IMR-90 (cell line): Measurements from ENCODE around the gene GSTM1. TPM values are rescaled to one million over a fixed set of nuclear protein-coding genes. Genes with fewer than 3 reads are reported as not detected.

Experiments
- ATAC-seq: fragments of 200-7000 bp; cut with Tn5 transposase; 2 replicates; pipeline ENCODE4 v1.9.1; 2020; ENCODE audit warnings: low read depth, mild to moderate bottlenecking, moderate library complexity
- BruUV-seq: library from RNA; stranded (reverse); fragments of 400-500 nt; replicated peaks from 2 replicates; lab custom pipeline; 2021; lab: Mats Ljungman, UMichigan
- CTCF ChIA-PET: fragments of 300-600 bp; formaldehyde crosslinking; extraction: SDS; loops from one replicate; lab custom pipeline; 2021; ENCODE audit warnings: antibody characterized with exemption; lab: Yijun Ruan, JAX
- POLR2A ChIA-PET: fragments of 300-600 bp; sonication (Branson Sonifier 250); formaldehyde crosslinking; loops from one replicate; lab custom pipeline; 2022; ENCODE audit warnings: antibody characterized with exemption; ENCODE audit not compliant: unreplicated experiment; lab: Charles Lee
- DNase-seq: peaks from one replicate; pipeline ENCODE4 v3.0.0; 2013
- H2AFZ ChIP-seq: replicated peaks from 2 replicates; pipeline ENCODE3; 2013; ENCODE audit warnings: low read length, mild to moderate bottlenecking; ENCODE audit not compliant: poor library complexity
- H2AK5ac ChIP-seq: 2 replicates; pipeline ENCODE4 v1.6.1; 2013; ENCODE audit warnings: low read depth, low read length, inconsistent platforms
- H2AK9ac ChIP-seq: replicated peaks from 2 replicates; pipeline ENCODE3; 2013; ENCODE audit warnings: mild to moderate bottlenecking, low read depth, low read length, moderate library complexity; ENCODE audit not compliant: poor library complexity
- H2BK120ac ChIP-seq: 2 replicates; pipeline ENCODE4 v1.6.1; 2013; ENCODE audit warnings: low read depth, low read length, inconsistent platforms
- H2BK15ac ChIP-seq: 3 replicates; pipeline ENCODE4 v1.6.1; 2013; ENCODE audit warnings: low read depth, low read length, inconsistent platforms
- H2BK20ac ChIP-seq: 2 replicates; pipeline ENCODE4 v1.6.1; 2013; ENCODE audit warnings: low read depth, mild to moderate bottlenecking, inconsistent platforms, low read length, moderate library complexity
- H2BK5ac ChIP-seq: 2 replicates; pipeline ENCODE4 v1.6.1; 2013; ENCODE audit warnings: mild to moderate bottlenecking, low read depth, low read length, inconsistent platforms; ENCODE audit not compliant: poor library complexity, severe bottlenecking
- H3K14ac ChIP-seq: replicated peaks from 2 replicates; pipeline ENCODE4 v1.6.1; 2013; ENCODE audit warnings: low read depth, low read length, inconsistent platforms
- H3K18ac ChIP-seq: 2 replicates; pipeline ENCODE4 v1.6.1; 2013; ENCODE audit warnings: low read depth, low read length, control low read depth
- H3K23ac ChIP-seq: 2 replicates; pipeline ENCODE4 v1.6.1; 2013; ENCODE audit warnings: low read depth, low read length, inconsistent platforms
- H3K27ac ChIP-seq: 2 replicates; pipeline ENCODE4 v1.5.1; 2013; ENCODE audit warnings: mild to moderate bottlenecking, control low read depth, low read length; ENCODE audit not compliant: insufficient read depth
- H3K27me3 ChIP-seq: 2 replicates; pipeline ENCODE4 v1.6.1; 2013; ENCODE audit warnings: low read length; ENCODE audit not compliant: control insufficient read depth, insufficient read depth
- H3K36me3 ChIP-seq: 2 replicates; pipeline ENCODE4 v1.6.1; 2013; ENCODE audit warnings: low read length, mixed read lengths; ENCODE audit not compliant: control insufficient read depth, insufficient read depth
- H3K4ac ChIP-seq: 2 replicates; pipeline ENCODE4 v1.6.1; 2013; ENCODE audit warnings: low read depth, low read length, inconsistent platforms
- H3K4me1 ChIP-seq: 2 replicates; pipeline ENCODE4 v1.6.1; 2013; ENCODE audit warnings: low read length, mixed read lengths; ENCODE audit not compliant: control insufficient read depth, insufficient read depth
- H3K4me2 ChIP-seq: 2 replicates; pipeline ENCODE4 v1.6.1; 2013; ENCODE audit warnings: low read depth, mild to moderate bottlenecking, control low read depth, low read length, moderate library complexity
- H3K4me3 ChIP-seq: 2 replicates; pipeline ENCODE4 v1.5.1; 2013; ENCODE audit warnings: low read depth, mild to moderate bottlenecking, control low read depth, low read length, moderate library complexity; ENCODE audit not compliant: insufficient read depth
- H3K56ac ChIP-seq: 2 replicates; pipeline ENCODE4 v1.6.1; 2013; ENCODE audit warnings: low read length, inconsistent platforms; ENCODE audit not compliant: insufficient read depth; ENCODE audit errors: extremely low read depth
- H3K79me1 ChIP-seq, 2 experiments: 2 replicates each; pipeline ENCODE4 v1.6.1; 2013; ENCODE audit warnings: low read length in 2 of 2, inconsistent platforms in 1 of 2, low read depth in 1 of 2
- H3K9ac ChIP-seq: 2 replicates; pipeline ENCODE4 v1.6.1; 2013; ENCODE audit warnings: low read depth, low read length, control low read depth
- H3K9me1 ChIP-seq: 2 replicates; pipeline ENCODE4 v1.6.1; 2013; ENCODE audit warnings: low read length, inconsistent platforms; ENCODE audit not compliant: insufficient read depth
- H3K9me3 ChIP-seq: 2 replicates; pipeline ENCODE4 v1.6.1; 2013; ENCODE audit warnings: low read length; ENCODE audit not compliant: control insufficient read depth, insufficient read depth
- H4K20me1 ChIP-seq: 2 replicates; pipeline ENCODE4 v1.6.1; 2013; ENCODE audit warnings: low read length, inconsistent platforms; ENCODE audit not compliant: insufficient read depth
- H4K5ac ChIP-seq: 2 replicates; pipeline ENCODE4 v1.6.1; 2013; ENCODE audit warnings: mild to moderate bottlenecking, low read depth, low read length, control low read depth
- H4K8ac ChIP-seq, 2 experiments: 2 replicates each; pipeline ENCODE4 v1.6.1; 2013; ENCODE audit warnings: low read depth in 2 of 2, low read length in 2 of 2, control low read depth in 1 of 2, inconsistent platforms in 1 of 2
- H4K91ac ChIP-seq: 2 replicates; pipeline ENCODE4 v1.6.1; 2013; ENCODE audit warnings: low read depth, low read length, inconsistent platforms; ENCODE audit not compliant: insufficient read depth
- BHLHE40 ChIP-seq: fragments of 150-350 bp; IDR thresholded peaks from 2 replicates; pipeline ENCODE4 v1.6.1; 2016; ENCODE audit warnings: mild to moderate bottlenecking, low read depth, low read length
- CEBPB ChIP-seq: IDR thresholded peaks from 2 replicates; pipeline ENCODE4 v1.6.1; 2012; ENCODE audit warnings: low read depth, low read length, improper control_type of control experiment
- CHD1 ChIP-seq: IDR thresholded peaks from 2 replicates; pipeline ENCODE4 v1.6.1; 2012; ENCODE audit warnings: low read depth, low read length, improper control_type of control experiment
- ELK1 ChIP-seq: fragments of 150-350 bp; IDR thresholded peaks from 2 replicates; pipeline ENCODE4 v1.6.1; 2016; ENCODE audit warnings: low read depth, mild to moderate bottlenecking, low read length, moderate library complexity, borderline replicate concordance
- FOS ChIP-seq: fragments of 150-350 bp; IDR thresholded peaks from 2 replicates; pipeline ENCODE4 v1.6.1; 2016; ENCODE audit warnings: low read depth, low read length
- MAZ ChIP-seq: IDR thresholded peaks from 2 replicates; pipeline ENCODE4 v1.6.1; 2012; ENCODE audit warnings: low read depth, mild to moderate bottlenecking, low read length, improper control_type of control experiment, moderate library complexity, borderline replicate concordance
- MXI1 ChIP-seq: IDR thresholded peaks from 2 replicates; pipeline ENCODE4 v1.6.1; 2012; ENCODE audit warnings: low read depth, mild to moderate bottlenecking, low read length, moderate library complexity, borderline replicate concordance
- NFE2L2 ChIP-seq: fragments of 150-350 bp; IDR thresholded peaks from 2 replicates; pipeline ENCODE4 v1.6.1; 2016; ENCODE audit warnings: low read depth, mild to moderate bottlenecking, low read length
- POLR2A ChIP-seq: IDR thresholded peaks from 2 replicates; pipeline ENCODE4 v1.6.1; 2012; ENCODE audit warnings: mild to moderate bottlenecking, low read depth, low read length
- RFX5 ChIP-seq: IDR thresholded peaks from 2 replicates; pipeline ENCODE4 v1.8.0; 2012; ENCODE audit warnings: low read depth, mild to moderate bottlenecking, low read length, moderate library complexity
- SMC3 ChIP-seq: fragments of 150-350 bp; IDR thresholded peaks from 2 replicates; pipeline ENCODE4 v1.6.1; 2016; ENCODE audit warnings: low read depth, mild to moderate bottlenecking, antibody characterized with exemption, low read length, moderate library complexity
- WGBS, 2 experiments: methylation state at CpG; one replicate each; pipeline versions ENCODE4 v1.1.5 to v1.1.7; 2013; ENCODE audit warnings: missing lambda C conversion rate in 2 of 2; ENCODE audit not compliant: insufficient read length in 1 of 2; ENCODE audit errors: extremely low coverage in 2 of 2; 5-methylcytosine and 5-hydroxymethylcytosine counted together
- dilution Hi-C: fragments of 300-500 bp; cut with HindIII; formaldehyde crosslinking; loops from one replicate; pipeline ENCODE4 v1.14.3; 2018; ENCODE audit warnings: low sequenced_read_pairs; ENCODE audit not compliant: unreplicated experiment
- in situ Hi-C: fragments of 300-500 bp; cut with MboI; formaldehyde crosslinking; loops from 3 replicates; pipeline ENCODE4 v1.14.3; 2019; ENCODE audit warnings: low sequenced_read_pairs, inconsistent platforms, mixed read lengths
- intact Hi-C: fragments of 100-400 bp; cut with micrococcal nuclease; formaldehyde crosslinking; loops from 2 replicates; pipeline ENCODE4 v1.10.0; 2022
- polyA plus RNA-seq, 3 experiments: library from polyadenylated mRNA; depleted of rRNA; stranded (reverse); fragments of >200 nt; gene quantifications; 2 replicates each; pipeline ENCODE4 v1.2.3, GENCODE V29; 2012; ENCODE audit warnings: low replicate concordance in 1 of 3
- total RNA-seq: library from RNA; depleted of rRNA; stranded (reverse); fragments of >200 nt; gene quantifications from 2 replicates; pipeline ENCODE4 v1.2.3, GENCODE V29; 2012
- TF ChIP-seq, protein P1 (sequence below): fragments of 150-350 bp; IDR thresholded peaks from 2 replicates; pipeline ENCODE4 v1.6.1; 2017; ENCODE audit warnings: mild to moderate bottlenecking, antibody characterized with exemption, low read length, low read depth
- TF ChIP-seq, protein P2 (sequence below): conservative IDR thresholded peaks from 2 replicates; pipeline ENCODE4 v1.5.1; 2012; ENCODE audit warnings: mild to moderate bottlenecking, low read depth, low read length, improper control_type of control experiment

The GSTM1 gene
- total and polyA plus RNA-seq, 2 of the 4 experiments (the other 2 are of a cell fraction) = not detected

DNA sequence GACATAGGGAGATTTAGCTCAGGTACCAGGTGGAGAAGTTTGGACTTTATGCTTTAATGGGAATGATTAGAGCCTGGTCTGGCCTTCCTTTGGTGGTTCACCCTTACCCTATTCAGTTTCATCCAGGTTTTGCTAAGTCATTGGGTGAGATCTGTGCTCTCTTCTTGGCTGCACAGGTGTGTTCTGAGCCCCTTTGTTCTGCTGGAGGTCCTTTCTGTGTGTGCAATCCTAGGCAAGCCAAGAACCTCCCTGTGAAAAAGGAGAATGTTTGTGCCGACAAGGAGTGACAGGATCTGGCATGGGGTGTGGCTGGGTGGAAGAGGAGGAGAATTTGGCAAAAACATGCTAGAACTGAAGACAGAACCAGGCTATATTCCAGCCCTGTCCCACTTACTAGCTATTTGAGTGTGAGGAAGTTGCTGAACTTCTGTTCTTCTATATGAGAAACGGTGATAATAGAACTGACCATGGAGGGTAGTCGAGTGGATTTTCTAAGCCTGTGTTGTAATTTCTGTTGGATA is 29.0 kb downstream of the GSTM1 start:
- no peak overlapping the region for H3K23ac ChIP-seq
- POLR2A ChIA-PET = no interaction called here

More for the DNA sequence above, 29.0 kb downstream of the GSTM1 start:
- Histone ChIP-seq H3K4me1 (peaks cover 6% of the 10 kb centered on the region; the same call in 1 of the 2 replicates), H3K4me2 (no peak overlapping the region), H3K4ac (no peak overlapping the region), H4K5ac (no peak overlapping the region), H2BK5ac (no peak overlapping the region), H2BK15ac (no peak overlapping the region), H2BK120ac (peak overlapping the region; percentile 8; the same call in 1 of the 2 replicates), H3K27ac (no peak overlapping the region), H2AK9ac (no peak overlapping the region), H3K79me1 (no peaks in the 10 kb centered on the region), H3K9me3 (no peaks in the 10 kb centered on the region), H3K9me1 (no peaks in the 10 kb centered on the region), H2BK20ac (no peak overlapping the region; the same call in 1 of the 2 replicates), H4K91ac (no peak overlapping the region), H2AK5ac (no peak overlapping the region), H3K4me3 (no peak overlapping the region), H3K14ac (no peak overlapping the region), H3K27me3 (no peaks in the 10 kb centered on the region; the same call in 1 of the 2 replicates), H2AFZ (no peak overlapping the region), H4K20me1 (no peaks in the 10 kb centered on the region), H3K56ac (no peak overlapping the region), H3K9ac (no peak overlapping the region), H3K36me3 (no peaks in the 10 kb centered on the region), H4K8ac (no peak overlapping the region), H3K18ac (no peak overlapping the region)
- dilution Hi-C loops = no loop called here
- CTCF ChIA-PET = no interaction called here
- intact Hi-C loops = no loop called here
- no peak for ATAC-seq
- in situ Hi-C loops = no loop called here
- no peak for DNase-seq
- BruUV-seq = no TSS peak
- WGBS, 2 experiments = 83% methylated on average over 2 of the region's 3 CpGs; no CpG with 5 or more reads in 1 of the 2 experiments
- TF ChIP-seq ELK1 = no peak
- no peak for TF ChIP-seq SMC3
- TF ChIP-seq BHLHE40 = no peak
- no peak for TF ChIP-seq POLR2A
- TF ChIP-seq, protein P1, sequence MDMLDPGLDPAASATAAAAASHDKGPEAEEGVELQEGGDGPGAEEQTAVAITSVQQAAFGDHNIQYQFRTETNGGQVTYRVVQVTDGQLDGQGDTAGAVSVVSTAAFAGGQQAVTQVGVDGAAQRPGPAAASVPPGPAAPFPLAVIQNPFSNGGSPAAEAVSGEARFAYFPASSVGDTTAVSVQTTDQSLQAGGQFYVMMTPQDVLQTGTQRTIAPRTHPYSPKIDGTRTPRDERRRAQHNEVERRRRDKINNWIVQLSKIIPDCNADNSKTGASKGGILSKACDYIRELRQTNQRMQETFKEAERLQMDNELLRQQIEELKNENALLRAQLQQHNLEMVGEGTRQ = no peak
- no peak for TF ChIP-seq NFE2L2
- TF ChIP-seq RFX5 = no peak
- no peak for TF ChIP-seq CEBPB
- TF ChIP-seq CHD1 = no peak
- no peak for TF ChIP-seq MAZ
- TF ChIP-seq MXI1 = no peak
- no peak for TF ChIP-seq FOS
- TF ChIP-seq, protein P2, sequence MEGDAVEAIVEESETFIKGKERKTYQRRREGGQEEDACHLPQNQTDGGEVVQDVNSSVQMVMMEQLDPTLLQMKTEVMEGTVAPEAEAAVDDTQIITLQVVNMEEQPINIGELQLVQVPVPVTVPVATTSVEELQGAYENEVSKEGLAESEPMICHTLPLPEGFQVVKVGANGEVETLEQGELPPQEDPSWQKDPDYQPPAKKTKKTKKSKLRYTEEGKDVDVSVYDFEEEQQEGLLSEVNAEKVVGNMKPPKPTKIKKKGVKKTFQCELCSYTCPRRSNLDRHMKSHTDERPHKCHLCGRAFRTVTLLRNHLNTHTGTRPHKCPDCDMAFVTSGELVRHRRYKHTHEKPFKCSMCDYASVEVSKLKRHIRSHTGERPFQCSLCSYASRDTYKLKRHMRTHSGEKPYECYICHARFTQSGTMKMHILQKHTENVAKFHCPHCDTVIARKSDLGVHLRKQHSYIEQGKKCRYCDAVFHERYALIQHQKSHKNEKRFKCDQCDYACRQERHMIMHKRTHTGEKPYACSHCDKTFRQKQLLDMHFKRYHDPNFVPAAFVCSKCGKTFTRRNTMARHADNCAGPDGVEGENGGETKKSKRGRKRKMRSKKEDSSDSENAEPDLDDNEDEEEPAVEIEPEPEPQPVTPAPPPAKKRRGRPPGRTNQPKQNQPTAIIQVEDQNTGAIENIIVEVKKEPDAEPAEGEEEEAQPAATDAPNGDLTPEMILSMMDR = no peak
